Measurements from ENCODE around the gene NFKBIE. TPM values are rescaled to one million over a fixed set of nuclear protein-coding genes. Genes with fewer than 3 reads are reported as not detected.

The NFKBIE gene
- total RNA-seq, 1 experiment from 2014 or later, result 24.9 TPM

DNA sequence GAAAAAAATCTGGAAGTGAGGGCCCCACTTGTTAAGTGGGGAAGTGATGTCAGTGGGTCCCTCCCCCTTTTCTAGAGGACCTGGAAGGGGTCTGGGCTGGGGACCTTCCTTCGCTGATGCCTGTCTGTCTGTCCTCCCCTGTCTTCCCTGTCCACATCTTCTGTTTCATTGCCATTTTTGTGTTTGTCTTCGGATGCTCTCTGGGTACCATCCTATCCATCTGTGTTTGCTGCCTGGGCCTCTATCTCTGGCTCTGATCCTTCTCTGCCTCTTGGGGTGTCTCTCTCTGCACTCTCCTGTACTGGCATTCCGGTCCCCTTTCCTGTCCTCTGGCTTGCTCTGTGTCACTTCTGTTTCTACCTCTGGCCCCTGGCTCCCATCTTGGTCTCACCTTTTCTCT is 7.2 kb upstream of the NFKBIE start:
- ATAC-seq (no peak), DNase-seq (ENCODE audit: low read depth, low spot score) (no peak)
- BruUV-seq (replicated peaks), result no TSS peak
- ChIA-PET CTCF (no interaction called here), POLR2A (no interaction called here)
- Histone ChIP-seq H3K36me3 (ENCODE audit: control insufficient read depth, insufficient read depth, low read length) (no peaks in the 10 kb centered on the region), H3K9me3 (ENCODE audit: control insufficient read depth, insufficient read depth, low read depth, low read length) (no peaks in the 10 kb centered on the region), H3K27ac (ENCODE audit: low read length) (no peak overlapping the region), H3K4me1 (ENCODE audit: control insufficient read depth, insufficient read depth, low read length) (no peaks in the 10 kb centered on the region), H3K4me3 (ENCODE audit: low read depth in 2 of 2, low read length in 2 of 2) (no peak overlapping the region), H3K27me3 (ENCODE audit: control insufficient read depth, insufficient read depth, low read length) (peaks cover 16% of the 10 kb centered on the region)
- in situ Hi-C loops (cut with HindIII; ENCODE audit: low pct_unique_long_range_greater_than_20kb, low sequenced_read_pairs), result no loop called here
- intact Hi-C loops (cut with micrococcal nuclease; ENCODE audit: unreplicated experiment), result no loop called here
- TF ChIP-seq TCF7L2 (IDR thresholded peaks at IDR 0.05; ENCODE audit: low read depth, low read length) (no peak), POLR2AphosphoS5 (IDR thresholded peaks at IDR 0.05; ENCODE audit: low read depth, low read length) (no peak), SIN3A (IDR thresholded peaks at IDR 0.05; ENCODE audit: borderline replicate concordance, insufficient read depth, low read depth, low read length) (no peak)
- TF ChIP-seq, protein P1, sequence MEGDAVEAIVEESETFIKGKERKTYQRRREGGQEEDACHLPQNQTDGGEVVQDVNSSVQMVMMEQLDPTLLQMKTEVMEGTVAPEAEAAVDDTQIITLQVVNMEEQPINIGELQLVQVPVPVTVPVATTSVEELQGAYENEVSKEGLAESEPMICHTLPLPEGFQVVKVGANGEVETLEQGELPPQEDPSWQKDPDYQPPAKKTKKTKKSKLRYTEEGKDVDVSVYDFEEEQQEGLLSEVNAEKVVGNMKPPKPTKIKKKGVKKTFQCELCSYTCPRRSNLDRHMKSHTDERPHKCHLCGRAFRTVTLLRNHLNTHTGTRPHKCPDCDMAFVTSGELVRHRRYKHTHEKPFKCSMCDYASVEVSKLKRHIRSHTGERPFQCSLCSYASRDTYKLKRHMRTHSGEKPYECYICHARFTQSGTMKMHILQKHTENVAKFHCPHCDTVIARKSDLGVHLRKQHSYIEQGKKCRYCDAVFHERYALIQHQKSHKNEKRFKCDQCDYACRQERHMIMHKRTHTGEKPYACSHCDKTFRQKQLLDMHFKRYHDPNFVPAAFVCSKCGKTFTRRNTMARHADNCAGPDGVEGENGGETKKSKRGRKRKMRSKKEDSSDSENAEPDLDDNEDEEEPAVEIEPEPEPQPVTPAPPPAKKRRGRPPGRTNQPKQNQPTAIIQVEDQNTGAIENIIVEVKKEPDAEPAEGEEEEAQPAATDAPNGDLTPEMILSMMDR (IDR thresholded peaks at IDR 0.05), result no peak
- TF ChIP-seq, protein P2, sequence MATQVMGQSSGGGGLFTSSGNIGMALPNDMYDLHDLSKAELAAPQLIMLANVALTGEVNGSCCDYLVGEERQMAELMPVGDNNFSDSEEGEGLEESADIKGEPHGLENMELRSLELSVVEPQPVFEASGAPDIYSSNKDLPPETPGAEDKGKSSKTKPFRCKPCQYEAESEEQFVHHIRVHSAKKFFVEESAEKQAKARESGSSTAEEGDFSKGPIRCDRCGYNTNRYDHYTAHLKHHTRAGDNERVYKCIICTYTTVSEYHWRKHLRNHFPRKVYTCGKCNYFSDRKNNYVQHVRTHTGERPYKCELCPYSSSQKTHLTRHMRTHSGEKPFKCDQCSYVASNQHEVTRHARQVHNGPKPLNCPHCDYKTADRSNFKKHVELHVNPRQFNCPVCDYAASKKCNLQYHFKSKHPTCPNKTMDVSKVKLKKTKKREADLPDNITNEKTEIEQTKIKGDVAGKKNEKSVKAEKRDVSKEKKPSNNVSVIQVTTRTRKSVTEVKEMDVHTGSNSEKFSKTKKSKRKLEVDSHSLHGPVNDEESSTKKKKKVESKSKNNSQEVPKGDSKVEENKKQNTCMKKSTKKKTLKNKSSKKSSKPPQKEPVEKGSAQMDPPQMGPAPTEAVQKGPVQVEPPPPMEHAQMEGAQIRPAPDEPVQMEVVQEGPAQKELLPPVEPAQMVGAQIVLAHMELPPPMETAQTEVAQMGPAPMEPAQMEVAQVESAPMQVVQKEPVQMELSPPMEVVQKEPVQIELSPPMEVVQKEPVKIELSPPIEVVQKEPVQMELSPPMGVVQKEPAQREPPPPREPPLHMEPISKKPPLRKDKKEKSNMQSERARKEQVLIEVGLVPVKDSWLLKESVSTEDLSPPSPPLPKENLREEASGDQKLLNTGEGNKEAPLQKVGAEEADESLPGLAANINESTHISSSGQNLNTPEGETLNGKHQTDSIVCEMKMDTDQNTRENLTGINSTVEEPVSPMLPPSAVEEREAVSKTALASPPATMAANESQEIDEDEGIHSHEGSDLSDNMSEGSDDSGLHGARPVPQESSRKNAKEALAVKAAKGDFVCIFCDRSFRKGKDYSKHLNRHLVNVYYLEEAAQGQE (IDR thresholded peaks at IDR 0.05; ENCODE audit: insufficient read depth in 1 of 2, low read depth in 2 of 2, low read length in 1 of 2), result no peak

DNA sequence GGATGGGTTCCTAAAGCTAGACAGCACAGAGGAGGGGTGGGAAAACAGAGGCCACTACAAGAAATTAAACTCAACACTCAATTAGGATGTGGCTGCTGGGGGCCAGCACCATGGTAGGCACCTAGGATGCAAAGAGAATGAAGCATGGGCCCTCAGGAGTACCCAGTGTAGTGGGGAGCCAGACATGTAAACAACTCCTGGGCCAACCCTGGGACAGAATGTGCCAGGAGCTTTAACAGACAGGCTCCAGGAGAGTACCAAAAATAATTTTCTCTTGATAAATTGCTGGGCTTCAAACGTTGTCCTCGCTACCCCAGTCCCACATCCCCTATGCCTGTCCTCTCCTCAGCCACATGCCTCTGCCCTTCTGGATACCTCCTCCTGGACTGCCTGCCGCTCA is 6.6 kb upstream of the NFKBIE start:
- TF ChIP-seq POLR2AphosphoS5 (IDR thresholded peaks at IDR 0.05; ENCODE audit: low read depth, low read length) (no peak), TCF7L2 (IDR thresholded peaks at IDR 0.05; ENCODE audit: low read depth, low read length) (no peak), SIN3A (IDR thresholded peaks at IDR 0.05; ENCODE audit: borderline replicate concordance, insufficient read depth, low read depth, low read length) (no peak)
- TF ChIP-seq, protein P1 (IDR thresholded peaks at IDR 0.05), result no peak
- TF ChIP-seq, protein P2 (IDR thresholded peaks at IDR 0.05; ENCODE audit: insufficient read depth in 1 of 2, low read depth in 2 of 2, low read length in 1 of 2), result no peak
- ATAC-seq (no peak), DNase-seq (ENCODE audit: low read depth, low spot score) (no peak)
- POLR2A ChIA-PET, result no interaction called here
- Histone ChIP-seq H3K27ac (ENCODE audit: low read length) (no peak overlapping the region), H3K4me3 (ENCODE audit: low read depth in 2 of 2, low read length in 2 of 2) (no peak overlapping the region), H3K9me3 (ENCODE audit: control insufficient read depth, insufficient read depth, low read depth, low read length) (no peaks in the 10 kb centered on the region), H3K4me1 (ENCODE audit: control insufficient read depth, insufficient read depth, low read length) (no peaks in the 10 kb centered on the region), H3K36me3 (ENCODE audit: control insufficient read depth, insufficient read depth, low read length) (no peaks in the 10 kb centered on the region), H3K27me3 (ENCODE audit: control insufficient read depth, insufficient read depth, low read length) (peaks cover 16% of the 10 kb centered on the region)
- intact Hi-C loops (cut with micrococcal nuclease; ENCODE audit: unreplicated experiment) (no loop called here), in situ Hi-C loops (cut with HindIII; ENCODE audit: low pct_unique_long_range_greater_than_20kb, low sequenced_read_pairs) (no loop called here)
- CTCF ChIA-PET, result interaction anchor here (0.5 to 1.0 kb wide), 2 partner anchors 67 to 126 kb away, joined by 3 to 5 read pairs; no protein-coding TSS in a partner anchor
- no TSS peak for BruUV-seq (replicated peaks)

All from Panc1 (cell line).